HepG2 (cell line): ENCODE results near the gene KIAA0040. TPM values are rescaled to one million over a fixed set of nuclear protein-coding genes. Genes with fewer than 3 reads are reported as not detected.

Source experiments
- polyA plus RNA-seq, 8 experiments: library from polyadenylated mRNA; depleted of rRNA in 3 of 8; stranded (reverse) in 7 of 8; unstranded in 1 of 8; fragments of >200 nt; fragmentation: Illumina TruSeq in 4 of 8; extraction: Trizol in 4 of 8; gene quantifications; 2 replicates each; pipeline versions ENCODE4 v1.2.1 to v1.2.3, GENCODE V29; 2011 to 2016; ENCODE audit warnings: low read depth in 4 of 8, missing spikeins in 1 of 8, mixed read lengths in 1 of 8; ENCODE audit not compliant: insufficient read depth in 1 of 8
- total RNA-seq, 5 experiments: library from RNA; depleted of rRNA; stranded (reverse); fragments of >200 nt; fragmentation: Illumina TruSeq; extraction: Trizol; gene quantifications; 2 replicates each; pipeline ENCODE4 v1.2.3, GENCODE V29; 2016; ENCODE audit warnings: low read depth in 1 of 5

The KIAA0040 gene
- total and polyA plus RNA-seq, 2 of the 13 experiments (the other 11 are each of a cell fraction or from before 2014, with no cell fraction given): 0.24 to 0.26 TPM

Other genes with a start within 250 kb of the KIAA0040 start
- 183 and 247 TPM in 2 replicates for gene CACYBP, start 192.8 kb downstream of the KIAA0040 start, total RNA-seq (2016; rRNA removed; fragmentation: Illumina TruSeq; extraction: Trizol)
- 14.4 and 18.4 TPM in 2 replicates for gene CACYBP, start 192.8 kb downstream of the KIAA0040 start, polyA plus RNA-seq (2011; rRNA removed)
- 43.2 and 52.7 TPM in 2 replicates for gene MRPS14, start 169.4 kb downstream of the KIAA0040 start, total RNA-seq (2016; rRNA removed; fragmentation: Illumina TruSeq; extraction: Trizol)
- gene MRPS14, start 169.4 kb downstream of the KIAA0040 start, polyA plus RNA-seq (2011; rRNA removed): 32.0 and 36.6 TPM in 2 replicates
- gene TNN, start 124.9 kb downstream of the KIAA0040 start, total RNA-seq (2016; rRNA removed; fragmentation: Illumina TruSeq; extraction: Trizol): not detected in 2 replicates
- gene TNN, start 124.9 kb downstream of the KIAA0040 start, polyA plus RNA-seq (2011; rRNA removed): 0.03 TPM in 1 of 2 replicates, not detected in the other